GOT3 (cell line): Measurements from ENCODE around the gene FAT2.
"Not testable (repeated sequence)": the region's sequence is repeated elsewhere in the genome, so short reads cannot be mapped to it uniquely, and the experiment has no call there.

Experiments
- DNase-seq: peaks from one replicate; lab custom pipeline; 2025; ENCODE audit warnings: mixed read lengths; lab: John Stamatoyannopoulos, UW

FAT2 gene

DNA sequence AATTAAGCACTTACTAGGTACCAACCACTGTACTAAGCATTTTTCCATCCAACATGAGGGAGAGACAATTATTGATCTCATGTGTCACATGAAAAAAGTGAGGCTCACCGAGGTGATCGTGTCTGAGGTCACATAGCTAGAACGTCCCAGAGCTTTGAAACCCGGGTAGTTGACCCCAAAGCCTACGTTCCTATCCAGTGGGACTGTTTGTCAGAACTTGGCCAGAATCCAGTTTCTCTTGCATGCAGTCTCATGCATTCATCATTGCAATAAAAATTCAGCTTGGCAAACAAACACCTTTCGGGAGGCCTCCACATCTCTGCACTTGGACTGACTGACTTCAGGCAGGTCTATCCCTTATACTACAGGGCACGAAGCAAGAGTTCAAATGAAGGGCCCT lies 23.4 kb upstream of the FAT2 start:
- no peak for DNase-seq

DNA sequence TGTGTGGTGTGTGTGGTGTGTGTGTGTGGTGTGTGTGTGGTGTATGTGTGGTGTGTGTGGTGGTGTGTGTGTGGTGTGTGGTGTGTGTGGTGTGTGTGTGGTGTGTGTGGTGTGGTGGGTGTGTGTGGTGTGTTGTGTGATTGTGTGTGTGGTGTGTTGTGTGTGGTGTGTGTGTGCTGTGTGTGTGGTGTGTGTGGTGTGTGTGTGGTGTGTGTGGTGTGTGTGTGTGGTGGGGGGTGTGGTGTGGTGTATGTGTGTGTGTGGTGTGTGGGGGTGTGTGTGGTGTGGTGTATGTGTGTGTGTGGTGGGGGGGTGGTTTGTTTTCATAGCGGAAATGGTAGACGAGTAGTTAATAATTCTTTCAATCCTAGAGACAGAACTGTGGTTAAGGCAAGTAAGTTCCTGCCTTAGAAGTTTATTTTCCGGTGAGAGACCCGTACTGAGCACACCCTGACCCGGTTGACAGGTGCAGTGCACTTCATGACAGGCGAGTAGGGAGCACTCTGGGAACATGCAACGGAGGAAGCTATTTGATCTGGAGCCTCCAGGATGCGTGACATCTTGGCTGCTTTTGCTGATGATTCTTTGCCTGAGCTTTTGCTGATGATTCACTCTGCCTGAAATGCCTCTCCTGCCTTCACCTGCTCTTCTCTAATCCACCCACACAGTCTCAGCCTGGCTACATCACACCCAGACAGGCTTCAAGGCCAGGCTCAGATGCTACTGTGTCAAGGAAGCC lies 21.7 kb upstream of the FAT2 start:
- no peak for DNase-seq

DNA sequence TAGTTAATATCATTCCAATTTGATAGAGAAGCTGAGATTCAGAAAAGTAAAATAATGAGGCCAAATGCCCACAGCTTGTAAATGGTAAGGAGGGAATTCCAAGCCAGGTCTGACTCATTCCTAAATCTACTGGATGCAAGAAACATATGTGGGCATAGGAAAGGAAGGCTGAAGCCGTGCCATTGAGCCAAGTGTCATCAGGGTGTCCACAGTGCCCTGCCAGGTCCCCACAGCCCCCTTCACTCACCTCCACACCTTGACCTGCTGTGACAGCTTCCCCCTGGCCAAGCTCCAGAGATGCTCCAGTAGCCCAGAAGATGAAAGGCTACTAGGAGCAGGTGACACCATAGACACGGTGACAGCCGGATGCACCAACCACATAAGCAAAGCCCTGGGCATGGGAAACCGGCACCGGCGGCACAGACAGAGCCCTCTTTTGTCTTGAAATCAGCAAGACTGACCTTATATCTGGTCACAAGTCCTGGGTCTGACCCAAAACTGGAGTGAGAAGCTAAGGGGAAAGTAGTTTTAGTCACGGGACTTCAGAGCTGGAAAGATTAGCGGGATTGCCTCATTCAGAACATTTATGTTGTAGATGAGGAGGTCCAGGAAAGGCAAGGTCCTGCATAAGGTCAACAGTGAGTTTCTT lies 20.1 kb upstream of the FAT2 start:
- no peak for DNase-seq

DNA sequence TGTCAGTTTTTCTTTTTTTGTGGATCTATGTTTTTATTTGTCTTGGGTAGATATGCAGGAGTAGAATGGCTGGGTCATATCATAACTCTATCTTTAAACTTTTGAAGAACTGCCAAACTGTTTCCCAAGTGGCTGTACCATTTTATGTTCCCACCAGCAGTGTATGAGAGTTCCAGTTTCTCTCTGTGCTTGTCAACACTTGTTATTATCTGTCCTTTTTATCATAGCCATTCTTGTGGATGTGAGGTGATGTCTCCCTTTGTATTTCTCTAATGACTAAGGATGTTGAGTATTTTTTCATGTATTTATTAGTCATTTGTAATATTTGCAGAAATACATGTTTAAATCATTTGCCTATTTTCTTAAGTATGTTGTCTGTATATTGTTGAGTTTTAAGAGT lies 17.4 kb upstream of the FAT2 start:
- DNase-seq: no peak

GRCh38 chr5:151607304-151607703 lies 16.2 kb upstream of the FAT2 start:
- DNase-seq: no peak

- DNase-seq: no peak
These were observed 14.4 kb upstream of the FAT2 start for GRCh38 chr5:151605559-151605958.

GRCh38 chr5:151602806-151603205 lies 11.7 kb upstream of the FAT2 start:
- no peak for DNase-seq

GRCh38 chr5:151601391-151601790 lies 10.3 kb upstream of the FAT2 start:
- DNase-seq: no peak

DNA sequence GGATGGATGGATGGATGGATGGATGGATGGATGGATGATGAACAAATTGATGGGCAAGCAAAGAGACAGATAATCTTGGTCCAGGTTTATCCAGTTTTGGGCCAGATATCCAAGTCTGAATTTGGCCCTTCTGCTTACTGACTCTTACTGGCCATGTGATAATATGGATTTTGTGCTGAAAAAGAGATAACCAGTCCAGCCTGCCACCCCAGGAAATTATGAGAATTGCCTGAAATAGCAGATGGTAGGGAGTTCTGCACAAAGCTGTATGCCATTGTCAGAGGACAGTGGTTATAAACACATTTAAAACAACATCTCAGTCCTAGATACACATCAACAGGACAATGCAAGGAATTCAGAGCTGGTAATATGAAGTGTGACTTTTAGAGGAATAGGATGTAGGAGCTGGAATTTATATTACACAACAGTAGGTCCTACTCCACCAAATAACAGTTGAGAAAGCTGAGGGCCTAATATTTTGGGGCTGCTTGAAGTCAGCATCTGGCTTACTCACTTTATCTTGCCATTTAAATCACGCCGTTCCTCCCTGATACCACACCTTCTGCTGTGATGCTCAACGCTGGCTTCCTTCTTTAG lies 9.0 kb upstream of the FAT2 start:
- DNase-seq: no peak

DNA sequence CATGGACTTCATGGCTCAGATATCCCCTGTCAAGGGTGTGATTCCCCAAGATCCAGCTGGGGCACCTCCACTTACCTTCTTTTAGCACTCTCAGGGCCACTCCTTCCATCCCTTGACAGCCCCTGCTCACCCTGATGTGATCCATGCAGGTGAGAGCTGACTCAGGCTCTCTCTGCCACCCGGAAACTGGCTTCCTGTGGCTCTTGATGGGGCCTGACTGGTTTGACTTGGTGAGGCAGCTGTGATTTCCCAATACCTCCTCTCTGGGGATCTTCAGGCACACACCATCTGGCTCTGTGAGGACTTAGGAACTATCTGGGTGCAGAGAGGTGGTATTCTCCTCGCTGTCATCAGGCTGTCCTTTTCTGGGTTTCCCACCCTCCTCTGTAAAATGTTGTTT lies 7.9 kb upstream of the FAT2 start:
- DNase-seq: no peak

DNA sequence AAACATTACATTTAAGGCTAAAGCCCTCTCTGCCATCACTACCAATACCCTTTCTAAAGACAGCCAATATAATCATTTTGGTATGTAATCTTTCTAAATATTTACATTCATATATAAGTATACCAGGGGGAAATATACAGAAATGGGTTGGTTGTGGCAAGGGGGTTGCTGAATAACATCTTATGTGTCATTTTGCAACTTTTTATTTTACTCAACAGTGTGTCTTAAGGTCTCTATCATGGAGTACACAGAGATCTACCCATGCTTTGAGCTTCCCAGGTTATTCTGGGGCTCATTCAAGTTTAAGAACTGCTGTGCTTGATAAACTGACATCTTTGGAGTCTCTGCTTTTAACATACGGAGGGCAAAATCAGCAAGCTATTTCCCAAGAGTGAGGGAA lies 7.4 kb upstream of the FAT2 start:
- DNase-seq: no peak

GRCh38 chr5:151597749-151598148 lies 6.6 kb upstream of the FAT2 start:
- no peak for DNase-seq

GRCh38 chr5:151596828-151597539 lies 5.9 kb upstream of the FAT2 start:
- no peak for DNase-seq

GRCh38 chr5:151595411-151595826 lies 4.3 kb upstream of the FAT2 start:
- DNase-seq: no peak

DNA sequence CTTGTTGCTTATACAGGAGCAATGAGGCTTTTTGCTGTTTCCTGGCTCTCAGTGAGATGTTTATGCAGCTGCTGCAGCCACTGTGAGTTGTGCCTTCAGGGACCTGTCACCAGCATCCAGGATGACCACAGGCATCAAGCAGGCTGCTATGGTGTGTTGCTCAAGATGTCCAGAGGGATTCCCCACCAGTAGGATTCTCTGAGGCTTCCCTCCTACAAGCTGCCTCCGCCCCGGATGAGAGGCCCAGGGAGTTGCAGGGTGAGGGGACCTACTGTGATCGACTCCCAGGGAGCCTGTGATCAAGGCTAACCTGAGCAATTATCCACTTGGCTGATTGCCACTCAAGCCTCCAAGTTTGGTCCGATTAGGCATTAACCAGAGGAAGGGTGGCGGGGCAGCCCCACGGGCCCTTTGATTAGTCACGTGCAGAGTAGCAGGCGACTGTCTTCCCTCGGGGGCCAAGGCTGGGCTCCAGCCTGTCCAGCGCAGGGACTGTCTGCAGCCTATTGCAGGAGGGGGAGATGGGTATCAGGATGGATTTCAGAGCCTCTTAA lies 1.8 kb upstream of the FAT2 start:
- no peak for DNase-seq

DNA sequence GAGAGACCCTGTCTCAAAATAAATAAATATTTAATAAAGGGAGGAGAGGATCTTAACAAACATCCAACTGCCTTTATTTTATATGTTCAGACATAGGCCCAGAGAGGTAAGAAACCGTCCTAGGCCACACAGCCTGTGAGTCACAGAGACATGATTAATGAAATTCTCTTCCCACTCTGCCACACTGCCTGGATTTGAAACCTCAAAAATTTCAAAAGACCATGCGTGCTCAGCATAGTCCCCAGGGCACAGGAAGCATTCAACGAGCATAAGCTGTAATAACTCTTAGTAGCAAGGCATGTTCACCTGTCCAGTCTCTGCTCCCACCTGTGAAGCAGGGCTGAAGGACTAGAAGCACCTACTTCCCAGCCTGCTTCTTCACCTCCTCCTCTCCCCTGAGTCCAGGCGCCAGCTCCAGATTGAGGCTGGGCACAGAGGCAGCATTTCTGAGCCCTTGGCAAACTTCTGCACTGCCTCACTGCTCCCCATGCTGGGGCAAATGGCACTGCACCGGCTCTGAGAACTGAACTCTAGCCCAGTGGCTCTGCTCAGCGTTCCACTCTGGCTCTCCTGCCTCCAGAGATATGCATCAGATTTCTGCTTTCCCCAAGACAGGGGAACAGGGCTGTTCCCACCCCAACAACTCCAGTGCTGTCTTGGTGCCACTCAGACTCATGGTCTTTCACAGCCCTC lies 1.1 kb downstream of the FAT2 start:
- no peak for DNase-seq

DNA sequence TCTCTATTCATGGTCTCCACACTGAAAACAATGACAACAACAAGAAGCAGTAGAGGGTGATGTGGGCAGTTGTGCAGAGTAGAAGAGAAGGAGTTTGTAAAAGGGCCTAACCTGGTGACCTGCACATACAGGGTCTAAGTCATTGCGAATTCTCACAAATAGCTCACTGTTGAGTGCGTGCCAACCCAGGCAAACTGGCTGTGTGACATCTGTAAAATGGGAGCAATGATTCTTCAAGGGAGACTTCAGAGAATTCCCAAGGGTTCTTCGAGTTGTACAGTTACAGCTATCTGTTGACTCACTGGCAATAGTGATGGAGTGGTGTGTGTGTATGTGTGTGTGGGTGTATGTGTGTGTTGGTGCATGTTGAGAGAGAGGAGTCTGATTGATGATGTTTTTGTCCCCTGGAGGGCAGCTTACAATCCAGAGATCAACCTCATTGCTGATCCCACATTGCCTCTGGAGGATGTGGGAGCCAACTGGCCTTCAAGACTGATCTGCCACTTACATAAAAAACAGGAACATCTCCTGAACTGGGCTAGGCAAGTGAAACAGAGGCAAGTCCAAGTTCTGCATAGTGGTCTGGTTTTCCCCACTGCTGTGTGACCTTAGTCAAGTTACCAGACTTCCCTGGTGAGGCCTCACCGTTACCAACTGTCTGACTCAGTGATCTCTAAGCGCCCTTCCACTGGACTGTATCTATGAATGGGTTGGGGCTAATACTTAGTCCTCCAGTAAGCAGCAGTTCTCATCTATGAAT lies 3.2 kb downstream of the FAT2 start:
- no peak for DNase-seq

GRCh38 chr5:151585970-151586369 lies 5.2 kb downstream of the FAT2 start:
- no peak for DNase-seq

- DNase-seq: not testable (repeated sequence)
These were observed 5.8 kb downstream of the FAT2 start for GRCh38 chr5:151585344-151585743.

GRCh38 chr5:151584057-151584937 lies 6.8 kb downstream of the FAT2 start:
- DNase-seq: no peak
